Uterus (tissue), 4 donors: ENCODE results near the gene FOSB. TPM values are rescaled to one million over a fixed set of nuclear protein-coding genes. Genes with fewer than 3 reads are reported as not detected.

Experiments used
- DNase-seq, 2 donors: peaks; one replicate each; pipeline ENCODE4 v3.0.0-alpha.2; 2019 to 2020
- H3K27ac ChIP-seq, 2 donors: fragments of 200-600 bp; sonication (generic); 1 replicate in 1 of 2; 2 replicates in 1 of 2; pipeline ENCODE4 v1.5.1; 2016 to 2018
- H3K27me3 ChIP-seq, 2 donors: fragments of 200-600 bp; sonication (generic); one replicate each; pipeline ENCODE4 v1.5.1; 2018 to 2019; ENCODE audit warnings: control low read depth in 1 of 2
- H3K36me3 ChIP-seq, 2 donors: fragments of 200-600 bp; sonication (generic); one replicate each; pipeline ENCODE4 v1.5.1; 2019; ENCODE audit warnings: control low read depth in 1 of 2
- H3K4me1 ChIP-seq, 2 donors: fragments of 200-600 bp; sonication (generic); one replicate each; pipeline ENCODE4 v1.5.1; 2018 to 2019; ENCODE audit warnings: control low read depth in 1 of 2
- H3K4me3 ChIP-seq, 2 donors: fragments of 200-600 bp; sonication (generic); 1 replicate in 1 of 2; 2 replicates in 1 of 2; pipeline ENCODE4 v1.5.1; 2018 to 2019; ENCODE audit warnings: mild to moderate bottlenecking in 1 of 2
- H3K9me3 ChIP-seq, 2 donors: fragments of 200-600 bp; sonication (generic); one replicate each; pipeline ENCODE4 v1.5.1; 2019; ENCODE audit warnings: control low read depth in 1 of 2
- CTCF ChIP-seq, 4 experiments: fragments of 200-600 bp in 2 of 4; fragments of 450-650 bp in 2 of 4; sonication (generic) in 2 of 4; IDR thresholded peaks; one replicate each; pipeline ENCODE4 v1.5.1; 2016 to 2019; ENCODE audit warnings: antibody characterized with exemption in 4 of 4, mild to moderate bottlenecking in 2 of 4, moderate library complexity in 1 of 4
- POLR2A ChIP-seq, 2 donors: fragments of 450-650 bp; IDR thresholded peaks; one replicate each; pipeline ENCODE4 v1.6.1; 2016; ENCODE audit warnings: antibody characterized with exemption in 2 of 2, mild to moderate bottlenecking in 1 of 2, moderate library complexity in 1 of 2
- intact Hi-C: fragments of 100-400 bp; cut with DNase I; formaldehyde crosslinking; loops from one replicate; pipeline ENCODE4 v1.15.1; 2023; ENCODE audit warnings: low total_unique reads
- total RNA-seq, 4 donors: library from RNA; depleted of rRNA in 3 of 4; stranded (reverse); fragments of >200 nt in 3 of 4; gene quantifications; one replicate each; pipeline versions ENCODE4 v1.1.0 to v1.2.4, GENCODE V29; 2014 to 2023
- donor health status: DM: yes; HTN: yes; CAD: no.

Gene FOSB
- total RNA-seq, 4 donors from 2014 or later = 8.1 to 52.1 (median 28.6) TPM; not detected in 1

- Histone ChIP-seq H3K9me3 (no peaks in the 10 kb centered on the region), H3K36me3 (no peaks in the 10 kb centered on the region), H3K4me1 (no peaks in the 10 kb centered on the region), H3K27me3 (no peaks in the 10 kb centered on the region), H3K27ac (no peak overlapping the region), H3K4me3 (no peak overlapping the region)
- DNase-seq = no peak
- intact Hi-C loops = no loop called here
- no peak for TF ChIP-seq CTCF (IDR thresholded peaks at IDR 0.05)
Observed at GRCh38 chr19:45460807-45461347, 6.9 kb upstream of the FOSB start.

- H3K4me1 ChIP-seq = no peaks in the 10 kb centered on the region
- intact Hi-C loops = no loop called here
Observed at GRCh38 chr19:45462174-45462573, 5.6 kb upstream of the FOSB start.

GRCh38 chr19:45463241-45463640, 4.6 kb upstream of the FOSB start:
- Histone ChIP-seq H3K4me1 (peaks cover 0 to 4% of the 10 kb centered on the region in 2 donors), H3K27me3 (no peaks in the 10 kb centered on the region), H3K9me3 (no peaks in the 10 kb centered on the region), H3K36me3 (no peaks in the 10 kb centered on the region), H3K4me3 (no peak overlapping the region), H3K27ac (no peak overlapping the region)
- no peak for TF ChIP-seq POLR2A (IDR thresholded peaks at IDR 0.05)
- TF ChIP-seq CTCF (IDR thresholded peaks at IDR 0.05) = no peak
- DNase-seq = no peak
- intact Hi-C loops = no loop called here

More at GRCh38 chr19:45462174-45462573, 5.6 kb upstream of the FOSB start:
- Histone ChIP-seq H3K27me3 (no peaks in the 10 kb centered on the region), H3K4me3 (no peak overlapping the region), H3K36me3 (no peaks in the 10 kb centered on the region), H3K9me3 (no peaks in the 10 kb centered on the region), H3K27ac (no peak overlapping the region)
- DNase-seq = no peak
- no peak for TF ChIP-seq POLR2A (IDR thresholded peaks at IDR 0.05)
- TF ChIP-seq CTCF (IDR thresholded peaks at IDR 0.05) = no peak

GRCh38 chr19:45464274-45464673, 3.5 kb upstream of the FOSB start:
- no peaks in the 10 kb centered on the region for H3K9me3 ChIP-seq
- no peaks in the 10 kb centered on the region for H3K36me3 ChIP-seq
- no peak for DNase-seq
- H3K27me3 ChIP-seq = no peaks in the 10 kb centered on the region
- intact Hi-C loops = no loop called here
- no peak overlapping the region for H3K27ac ChIP-seq
- TF ChIP-seq CTCF (IDR thresholded peaks at IDR 0.05) = no peak
- no peak for TF ChIP-seq POLR2A (IDR thresholded peaks at IDR 0.05)
- H3K4me1 ChIP-seq = peaks cover 0 to 12% of the 10 kb centered on the region in 2 donors
- no peak overlapping the region for H3K4me3 ChIP-seq

GRCh38 chr19:45464852-45465441, 2.8 kb upstream of the FOSB start:
- H3K4me3 ChIP-seq = no peak overlapping the region
- no peaks in the 10 kb centered on the region for H3K36me3 ChIP-seq
- H3K4me1 ChIP-seq = peaks cover 0 to 14% of the 10 kb centered on the region in 2 donors
- H3K27me3 ChIP-seq = no peaks in the 10 kb centered on the region
- TF ChIP-seq POLR2A (IDR thresholded peaks at IDR 0.05) (no peak), CTCF (IDR thresholded peaks at IDR 0.05) (no peak)
- H3K27ac ChIP-seq = no peak overlapping the region
- no peaks in the 10 kb centered on the region for H3K9me3 ChIP-seq
- intact Hi-C loops = no loop called here
- no peak for DNase-seq
